Nephron progenitor cell (in vitro differentiated cells): ENCODE results near the gene CRACDL.

Experiments
- DNase-seq: peaks from one replicate; pipeline ENCODE4 v3.0.0; 2021
- H3K27ac Mint-ChIP-seq: 2 replicates; pipeline ENCODE4 v1.8.0; 2021; ENCODE audit warnings: mild to moderate bottlenecking, moderate library complexity, mixed read lengths
- H3K27me3 Mint-ChIP-seq: 2 replicates; pipeline ENCODE4 v1.8.0; 2021; ENCODE audit warnings: mild to moderate bottlenecking, low read depth, mixed read lengths; ENCODE audit not compliant: poor library complexity
- H3K36me3 Mint-ChIP-seq: 2 replicates; pipeline ENCODE4 v1.8.0; 2021; ENCODE audit warnings: low read depth, mixed read lengths
- H3K4me1 Mint-ChIP-seq: 2 replicates; pipeline ENCODE4 v1.8.0; 2021; ENCODE audit warnings: mixed read lengths
- H3K4me3 Mint-ChIP-seq: 2 replicates; pipeline ENCODE4 v1.8.0; 2021; ENCODE audit warnings: mild to moderate bottlenecking, moderate library complexity, mixed read lengths
- H3K9me3 Mint-ChIP-seq: 2 replicates; pipeline ENCODE4 v1.8.0; 2021; ENCODE audit warnings: mild to moderate bottlenecking, moderate library complexity, mixed read lengths
- TF ChIP-seq, protein P1 (sequence below): fragments of 200-600 bp; sonication (generic); IDR thresholded peaks from 2 replicates; pipeline ENCODE4 v1.5.0; 2021; ENCODE audit warnings: antibody characterized with exemption

CRACDL gene

DNA sequence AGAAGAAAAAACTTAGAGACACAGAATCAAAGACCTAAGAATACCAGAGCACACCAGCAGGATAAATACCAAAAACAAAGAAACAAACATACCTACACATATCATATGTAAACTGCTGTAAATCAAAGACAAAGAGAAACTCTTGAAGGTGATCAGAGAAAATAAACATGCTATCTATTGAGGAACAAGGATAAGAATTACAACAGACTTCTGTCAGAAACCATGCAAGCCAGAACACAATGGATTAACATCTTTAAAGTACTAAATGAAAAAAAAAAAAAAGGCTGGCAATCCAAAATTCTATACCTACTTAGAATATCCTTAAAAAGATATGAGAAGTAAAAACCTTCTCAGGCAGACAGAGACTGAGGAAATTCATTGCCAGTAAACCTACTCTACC, 153.5 kb downstream of the CRACDL start:
- TF ChIP-seq, protein P1, sequence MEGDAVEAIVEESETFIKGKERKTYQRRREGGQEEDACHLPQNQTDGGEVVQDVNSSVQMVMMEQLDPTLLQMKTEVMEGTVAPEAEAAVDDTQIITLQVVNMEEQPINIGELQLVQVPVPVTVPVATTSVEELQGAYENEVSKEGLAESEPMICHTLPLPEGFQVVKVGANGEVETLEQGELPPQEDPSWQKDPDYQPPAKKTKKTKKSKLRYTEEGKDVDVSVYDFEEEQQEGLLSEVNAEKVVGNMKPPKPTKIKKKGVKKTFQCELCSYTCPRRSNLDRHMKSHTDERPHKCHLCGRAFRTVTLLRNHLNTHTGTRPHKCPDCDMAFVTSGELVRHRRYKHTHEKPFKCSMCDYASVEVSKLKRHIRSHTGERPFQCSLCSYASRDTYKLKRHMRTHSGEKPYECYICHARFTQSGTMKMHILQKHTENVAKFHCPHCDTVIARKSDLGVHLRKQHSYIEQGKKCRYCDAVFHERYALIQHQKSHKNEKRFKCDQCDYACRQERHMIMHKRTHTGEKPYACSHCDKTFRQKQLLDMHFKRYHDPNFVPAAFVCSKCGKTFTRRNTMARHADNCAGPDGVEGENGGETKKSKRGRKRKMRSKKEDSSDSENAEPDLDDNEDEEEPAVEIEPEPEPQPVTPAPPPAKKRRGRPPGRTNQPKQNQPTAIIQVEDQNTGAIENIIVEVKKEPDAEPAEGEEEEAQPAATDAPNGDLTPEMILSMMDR: no peak
- H3K9me3 Mint-ChIP-seq: peaks cover 33% of the 10 kb centered on the region
- no peak overlapping the region for H3K4me3 Mint-ChIP-seq
- peaks cover 8% of the 10 kb centered on the region for H3K4me1 Mint-ChIP-seq
- H3K36me3 Mint-ChIP-seq: peaks cover 4% of the 10 kb centered on the region
- no peak overlapping the region for H3K27ac Mint-ChIP-seq
- H3K27me3 Mint-ChIP-seq: peaks cover 7% of the 10 kb centered on the region
- DNase-seq: no peak

DNA sequence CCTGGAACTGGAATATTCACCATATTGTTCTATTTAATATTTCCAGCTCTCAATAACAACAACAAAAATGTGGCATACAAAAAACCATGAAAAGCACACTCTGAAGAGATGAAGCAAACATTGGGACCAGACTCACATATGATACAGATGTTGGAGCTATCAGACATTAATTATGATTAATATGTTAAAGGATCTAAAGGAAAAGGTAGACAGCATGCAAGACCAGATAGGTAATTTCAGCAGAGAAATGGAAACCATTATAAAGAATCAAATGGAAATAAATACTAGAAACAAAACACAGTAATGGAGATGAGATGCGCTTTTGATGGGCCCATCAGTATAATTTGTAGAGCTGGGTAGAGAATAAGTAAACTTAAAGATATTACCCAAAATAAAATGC, 154.2 kb downstream of the CRACDL start:
- peaks cover 4% of the 10 kb centered on the region for H3K36me3 Mint-ChIP-seq
- H3K9me3 Mint-ChIP-seq: peaks cover 37% of the 10 kb centered on the region
- peaks cover 7% of the 10 kb centered on the region for H3K27me3 Mint-ChIP-seq
- H3K4me3 Mint-ChIP-seq: no peak overlapping the region
- peaks cover under 1% of the 10 kb centered on the region for H3K4me1 Mint-ChIP-seq
- no peak for DNase-seq
- no peak overlapping the region for H3K27ac Mint-ChIP-seq
- TF ChIP-seq, protein P1: no peak

DNA sequence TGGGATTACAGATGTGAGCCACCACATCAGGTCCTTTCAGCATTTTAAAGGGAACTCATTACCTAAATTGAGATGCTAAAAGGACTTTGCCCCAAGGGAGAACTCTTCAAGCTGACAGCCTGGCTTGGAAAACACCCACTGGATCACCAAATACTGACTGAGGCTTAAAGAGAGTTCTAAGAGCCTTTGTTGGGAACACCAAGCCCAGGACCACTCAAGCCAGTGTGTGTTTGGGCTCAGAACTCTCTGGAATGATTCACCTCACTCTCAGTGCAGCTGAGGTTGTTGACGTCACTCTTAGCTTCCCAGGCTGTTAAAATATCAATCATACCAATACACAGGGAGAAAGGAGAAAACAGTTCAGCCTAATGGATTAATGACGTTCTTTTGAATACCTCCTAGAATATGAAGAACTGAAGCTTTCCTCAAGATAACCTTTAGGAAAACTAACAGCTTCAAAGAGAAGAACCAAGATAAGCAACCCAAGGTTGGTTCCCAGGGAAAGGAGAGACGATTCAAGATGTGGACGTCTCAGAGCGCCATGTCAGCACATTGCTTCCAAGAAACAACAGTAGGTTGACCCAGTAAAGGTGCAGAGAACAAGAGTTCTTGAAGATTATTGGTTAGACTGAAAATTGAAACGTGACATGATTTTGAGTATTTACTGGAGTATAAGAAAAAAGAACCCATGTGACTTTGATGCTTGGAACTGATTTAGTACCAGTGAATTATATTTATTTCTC, 157.1 kb downstream of the CRACDL start:
- no peak for DNase-seq
- Mint-ChIP-seq H3K9me3 (peaks cover 37% of the 10 kb centered on the region), H3K4me1 (peaks cover 14% of the 10 kb centered on the region), H3K27ac (no peak overlapping the region), H3K4me3 (no peak overlapping the region), H3K27me3 (peaks cover 3% of the 10 kb centered on the region), H3K36me3 (peaks cover 4% of the 10 kb centered on the region)
- TF ChIP-seq, protein P1: no peak

DNA sequence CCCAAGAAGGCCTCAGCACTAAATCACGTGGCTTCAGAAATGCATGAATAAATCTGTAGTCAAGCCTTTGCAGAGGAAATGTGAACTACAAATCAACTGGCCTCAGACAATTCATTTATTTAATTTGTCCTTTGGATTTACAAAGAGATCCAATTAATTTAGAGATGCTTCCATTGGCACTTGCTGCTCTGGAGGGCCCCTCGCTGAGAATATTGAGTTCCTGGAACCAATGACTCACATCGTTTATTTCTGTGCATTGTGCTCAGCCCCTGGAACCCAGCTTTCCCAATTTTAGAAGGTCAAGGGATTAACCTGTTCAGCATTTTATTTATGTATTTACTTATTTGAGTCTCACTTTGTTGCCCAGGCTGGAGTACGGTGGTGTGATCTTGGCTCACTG, 157.9 kb downstream of the CRACDL start:
- H3K9me3 Mint-ChIP-seq: peaks cover 31% of the 10 kb centered on the region
- H3K4me1 Mint-ChIP-seq: peaks cover 18% of the 10 kb centered on the region
- no peak overlapping the region for H3K27ac Mint-ChIP-seq
- TF ChIP-seq, protein P1: no peak
- no peak for DNase-seq
- H3K36me3 Mint-ChIP-seq: peaks cover 4% of the 10 kb centered on the region
- no peaks in the 10 kb centered on the region for H3K27me3 Mint-ChIP-seq
- no peak overlapping the region for H3K4me3 Mint-ChIP-seq

DNA sequence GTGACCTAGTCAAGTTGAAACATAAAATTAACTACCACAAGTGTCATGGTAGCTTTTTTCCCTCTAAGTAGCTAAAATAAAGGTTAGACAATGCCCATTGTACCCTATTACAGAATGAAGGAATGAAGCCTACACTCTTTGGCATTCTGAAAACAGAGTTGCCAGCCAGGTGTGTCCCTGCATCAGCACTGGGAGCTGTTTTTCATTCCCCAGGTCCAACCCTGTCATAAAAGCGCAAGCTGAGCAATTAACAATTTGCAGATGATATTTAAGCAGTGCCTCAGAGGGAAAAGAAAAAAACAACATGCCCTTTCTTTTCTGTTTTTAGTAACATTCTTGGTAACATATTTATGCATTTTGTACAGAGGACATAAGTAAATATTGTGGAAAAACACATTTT, 158.3 kb downstream of the CRACDL start:
- no peak for DNase-seq
- TF ChIP-seq, protein P1: no peak
- Mint-ChIP-seq H3K36me3 (peaks cover 4% of the 10 kb centered on the region), H3K4me3 (no peak overlapping the region), H3K4me1 (peaks cover 23% of the 10 kb centered on the region), H3K9me3 (peaks cover 30% of the 10 kb centered on the region), H3K27ac (no peak overlapping the region), H3K27me3 (no peaks in the 10 kb centered on the region)

DNA sequence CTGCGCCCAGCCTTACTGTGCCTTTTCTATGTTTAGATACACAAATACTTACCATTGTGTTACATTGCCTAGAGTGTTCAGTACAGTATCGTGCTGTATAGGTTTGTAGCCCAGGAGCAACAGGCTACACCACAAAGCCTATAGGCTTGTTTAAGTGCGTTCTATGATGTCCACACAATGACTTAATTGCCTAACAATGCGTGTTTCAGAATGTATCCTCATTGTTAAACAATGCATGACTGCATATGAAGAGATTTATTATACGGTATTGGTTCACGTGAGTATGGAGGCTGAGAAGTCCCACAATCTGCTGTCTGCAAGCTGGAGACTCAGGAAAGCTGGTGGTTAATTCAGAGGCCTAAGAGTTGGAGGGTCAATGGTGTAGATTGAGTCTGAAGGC, 158.9 kb downstream of the CRACDL start:
- Mint-ChIP-seq H3K4me3 (no peak overlapping the region), H3K27me3 (no peaks in the 10 kb centered on the region), H3K36me3 (peaks cover 3% of the 10 kb centered on the region), H3K27ac (no peak overlapping the region), H3K4me1 (peaks cover 29% of the 10 kb centered on the region), H3K9me3 (peaks cover 24% of the 10 kb centered on the region)
- no peak for DNase-seq
- TF ChIP-seq, protein P1: no peak
